ENCODE results near the gene OR8K5. TPM values are rescaled to one million over a fixed set of nuclear protein-coding genes. Genes with fewer than 3 reads are reported as not detected.

Gene OR8K5
- total RNA-seq, 1 experiment from 2014 or later, result not detected

DNA sequence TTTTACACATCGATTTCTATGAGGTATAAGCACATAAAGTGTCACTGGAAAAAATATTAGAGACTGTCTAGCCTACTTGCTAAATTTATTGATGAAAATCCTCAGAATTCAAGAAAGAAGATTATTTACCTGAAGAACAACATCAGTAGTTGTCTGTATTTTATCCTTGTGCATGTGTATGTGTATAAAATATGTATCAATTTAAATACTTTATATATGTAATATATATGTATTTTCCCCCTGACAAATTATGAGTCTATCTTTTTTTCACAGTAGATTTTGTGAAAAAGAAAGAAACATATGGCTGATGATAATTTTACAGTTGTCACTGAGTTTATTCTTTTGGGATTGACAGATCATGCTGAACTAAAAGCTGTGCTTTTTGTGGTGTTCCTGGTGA is 16.2 kb upstream of the OR8K5 start, which contains the start of gene OR5J2:
Gene OR5J2 (plus strand): TSS at position 301 of the 400 bp plus-strand sequence. CDS start 0 bp downstream, at position 301.
- Mint-ChIP-seq H3K27me3 (ENCODE audit: insufficient read depth, unreplicated experiment) (no peaks in the 10 kb centered on the region), H3K9me3 (ENCODE audit: unreplicated experiment) (peaks cover 12% of the 10 kb centered on the region), H3K27ac (ENCODE audit: unreplicated experiment) (no peak within 1 kb of the TSS), H3K4me1 (ENCODE audit: low read depth, unreplicated experiment) (no peaks in the 10 kb centered on the region), H3K36me3 (ENCODE audit: insufficient read depth, unreplicated experiment) (no peaks in the 10 kb centered on the region), H3K4me3 (ENCODE audit: unreplicated experiment) (no peak within 1 kb of the TSS)
- peaks cover 13% of the 10 kb centered on the region for H3K4me1 ChIP-seq
- CTCF ChIA-PET, result no interaction called here
- H3K9me3 ChIP-seq, result peaks cover 4% of the 10 kb centered on the region; the same call in 1 of the 2 replicates
- H3K4me3 ChIP-seq (ENCODE audit: low read depth, low read length), result no peak within 1 kb of the TSS
- TF ChIP-seq, protein P1, sequence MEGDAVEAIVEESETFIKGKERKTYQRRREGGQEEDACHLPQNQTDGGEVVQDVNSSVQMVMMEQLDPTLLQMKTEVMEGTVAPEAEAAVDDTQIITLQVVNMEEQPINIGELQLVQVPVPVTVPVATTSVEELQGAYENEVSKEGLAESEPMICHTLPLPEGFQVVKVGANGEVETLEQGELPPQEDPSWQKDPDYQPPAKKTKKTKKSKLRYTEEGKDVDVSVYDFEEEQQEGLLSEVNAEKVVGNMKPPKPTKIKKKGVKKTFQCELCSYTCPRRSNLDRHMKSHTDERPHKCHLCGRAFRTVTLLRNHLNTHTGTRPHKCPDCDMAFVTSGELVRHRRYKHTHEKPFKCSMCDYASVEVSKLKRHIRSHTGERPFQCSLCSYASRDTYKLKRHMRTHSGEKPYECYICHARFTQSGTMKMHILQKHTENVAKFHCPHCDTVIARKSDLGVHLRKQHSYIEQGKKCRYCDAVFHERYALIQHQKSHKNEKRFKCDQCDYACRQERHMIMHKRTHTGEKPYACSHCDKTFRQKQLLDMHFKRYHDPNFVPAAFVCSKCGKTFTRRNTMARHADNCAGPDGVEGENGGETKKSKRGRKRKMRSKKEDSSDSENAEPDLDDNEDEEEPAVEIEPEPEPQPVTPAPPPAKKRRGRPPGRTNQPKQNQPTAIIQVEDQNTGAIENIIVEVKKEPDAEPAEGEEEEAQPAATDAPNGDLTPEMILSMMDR (IDR thresholded peaks at IDR 0.05; ENCODE audit: insufficient read depth in 1 of 2, low read depth in 1 of 2, low read length in 1 of 2, severe bottlenecking in 1 of 2, unreplicated experiment in 1 of 2), result no peak
- no TSS peak for BruUV-seq (replicated peaks)
- DNase-seq, result no peak
- POLR2A ChIA-PET, result no interaction called here
- no peaks in the 10 kb centered on the region for H3K36me3 ChIP-seq (ENCODE audit: control insufficient read depth, insufficient read depth, low read length)
- intact Hi-C loops (cut with micrococcal nuclease; ENCODE audit: unreplicated experiment), result no loop called here
- no peaks in the 10 kb centered on the region for H3K27me3 ChIP-seq (replicated peaks; ENCODE audit: control insufficient read depth, insufficient read depth, low read length)

DNA sequence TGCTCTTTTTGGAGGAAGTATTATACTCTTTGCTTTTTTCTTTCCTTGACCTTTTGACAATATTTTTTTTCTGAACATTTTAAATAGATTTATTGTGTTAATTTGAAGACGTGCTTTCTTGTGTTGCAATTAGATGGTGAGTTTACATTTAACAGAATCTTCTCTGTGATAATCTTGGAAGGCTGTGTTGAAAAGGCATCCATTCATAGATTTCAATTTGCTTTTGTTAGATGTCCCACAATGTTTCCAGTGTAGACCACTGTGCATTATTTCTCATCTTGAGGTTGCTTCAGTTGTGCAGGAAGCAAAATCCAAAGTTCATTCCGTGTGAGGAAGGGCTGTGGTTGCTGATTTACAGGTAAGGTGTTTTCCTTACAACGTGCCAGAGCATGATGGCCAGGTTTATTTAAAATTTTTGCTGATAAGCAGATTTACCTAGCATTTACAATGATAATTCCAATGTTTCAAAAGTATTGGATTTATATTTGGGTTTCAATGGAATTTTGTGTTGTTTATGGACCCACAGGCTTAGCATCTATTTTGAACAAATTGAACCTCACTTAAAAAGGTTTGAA is 12.2 kb upstream of the OR8K5 start:
- H3K4me1 Mint-ChIP-seq (ENCODE audit: low read depth, unreplicated experiment), result no peaks in the 10 kb centered on the region
- BruUV-seq (replicated peaks), result no TSS peak
- Histone ChIP-seq H3K27me3 (replicated peaks; ENCODE audit: control insufficient read depth, insufficient read depth, low read length) (no peaks in the 10 kb centered on the region), H3K9me3 (no peaks in the 10 kb centered on the region; the same call in 1 of the 2 replicates), H3K36me3 (ENCODE audit: control insufficient read depth, insufficient read depth, low read length) (no peaks in the 10 kb centered on the region), H3K4me1 (peaks cover 14% of the 10 kb centered on the region), H3K4me3 (ENCODE audit: low read depth, low read length) (no peak overlapping the region)
- peak; percentile 15 to 37 for DNase-seq
- ChIA-PET POLR2A (no interaction called here), CTCF (no interaction called here)
- intact Hi-C loops (cut with micrococcal nuclease; ENCODE audit: unreplicated experiment), result loop anchor here (1.0 kb wide), 1 partner anchor 21 kb away; no protein-coding TSS in a partner anchor
- no peaks in the 10 kb centered on the region for H3K36me3 Mint-ChIP-seq (ENCODE audit: insufficient read depth, unreplicated experiment)
- H3K9me3 Mint-ChIP-seq (ENCODE audit: unreplicated experiment), result no peaks in the 10 kb centered on the region
- TF ChIP-seq, protein P1 (IDR thresholded peaks at IDR 0.05; ENCODE audit: insufficient read depth in 1 of 2, low read depth in 1 of 2, low read length in 1 of 2, severe bottlenecking in 1 of 2, unreplicated experiment in 1 of 2), result no peak
- no peak overlapping the region for H3K4me3 Mint-ChIP-seq (ENCODE audit: unreplicated experiment)
- H3K27me3 Mint-ChIP-seq (ENCODE audit: insufficient read depth, unreplicated experiment), result no peaks in the 10 kb centered on the region
- H3K27ac Mint-ChIP-seq (ENCODE audit: unreplicated experiment), result no peak overlapping the region

DNA sequence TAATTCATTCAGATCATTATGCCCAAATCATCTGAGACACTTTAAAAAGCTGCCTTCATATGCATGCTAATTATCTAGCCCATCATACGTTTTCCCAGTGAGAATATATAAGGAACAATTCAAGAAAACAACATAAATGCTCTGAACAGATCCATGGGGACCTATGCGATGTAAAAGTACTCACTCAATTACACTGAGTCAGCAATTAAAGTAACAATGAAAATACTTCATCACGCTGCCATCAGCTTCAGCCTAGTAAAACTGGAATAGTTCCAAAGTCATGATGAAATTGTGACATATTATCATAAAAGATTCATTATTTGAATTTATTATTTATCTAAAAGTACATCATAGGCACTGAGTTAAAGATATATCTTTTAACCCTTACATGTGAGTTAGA is 3.7 kb upstream of the OR8K5 start:
- CTCF ChIA-PET, result no interaction called here
- no peaks in the 10 kb centered on the region for H3K4me1 Mint-ChIP-seq (ENCODE audit: low read depth, unreplicated experiment)

More for the DNA sequence above, 3.7 kb upstream of the OR8K5 start:
- intact Hi-C loops (cut with micrococcal nuclease; ENCODE audit: unreplicated experiment), result no loop called here
- POLR2A ChIA-PET, result no interaction called here
- Mint-ChIP-seq H3K27me3 (ENCODE audit: insufficient read depth, unreplicated experiment) (no peaks in the 10 kb centered on the region), H3K4me3 (ENCODE audit: unreplicated experiment) (no peak overlapping the region), H3K27ac (ENCODE audit: unreplicated experiment) (no peak overlapping the region), H3K9me3 (ENCODE audit: unreplicated experiment) (no peaks in the 10 kb centered on the region), H3K36me3 (ENCODE audit: insufficient read depth, unreplicated experiment) (no peaks in the 10 kb centered on the region)
- BruUV-seq (replicated peaks), result no TSS peak
- Histone ChIP-seq H3K9me3 (no peaks in the 10 kb centered on the region), H3K4me3 (ENCODE audit: low read depth, low read length) (no peak overlapping the region), H3K36me3 (ENCODE audit: control insufficient read depth, insufficient read depth, low read length) (no peaks in the 10 kb centered on the region), H3K27me3 (replicated peaks; ENCODE audit: control insufficient read depth, insufficient read depth, low read length) (no peaks in the 10 kb centered on the region), H3K4me1 (no peaks in the 10 kb centered on the region)
- DNase-seq, result no peak
- TF ChIP-seq, protein P1 (IDR thresholded peaks at IDR 0.05; ENCODE audit: insufficient read depth in 1 of 2, low read depth in 1 of 2, low read length in 1 of 2, severe bottlenecking in 1 of 2, unreplicated experiment in 1 of 2), result no peak

All from Caco-2 (cell line).